ENCODE data around the gene DDHD1. TPM values are rescaled to one million over a fixed set of nuclear protein-coding genes. Genes with fewer than 3 reads are reported as not detected.
"Not testable (repeated sequence)": the region's sequence is repeated elsewhere in the genome, so short reads cannot be mapped to it uniquely, and the experiment has no call there.

Gene DDHD1
- polyA plus RNA-seq, 3 donors = 9.4 to 16.4 (median 11.6) TPM

DNA sequence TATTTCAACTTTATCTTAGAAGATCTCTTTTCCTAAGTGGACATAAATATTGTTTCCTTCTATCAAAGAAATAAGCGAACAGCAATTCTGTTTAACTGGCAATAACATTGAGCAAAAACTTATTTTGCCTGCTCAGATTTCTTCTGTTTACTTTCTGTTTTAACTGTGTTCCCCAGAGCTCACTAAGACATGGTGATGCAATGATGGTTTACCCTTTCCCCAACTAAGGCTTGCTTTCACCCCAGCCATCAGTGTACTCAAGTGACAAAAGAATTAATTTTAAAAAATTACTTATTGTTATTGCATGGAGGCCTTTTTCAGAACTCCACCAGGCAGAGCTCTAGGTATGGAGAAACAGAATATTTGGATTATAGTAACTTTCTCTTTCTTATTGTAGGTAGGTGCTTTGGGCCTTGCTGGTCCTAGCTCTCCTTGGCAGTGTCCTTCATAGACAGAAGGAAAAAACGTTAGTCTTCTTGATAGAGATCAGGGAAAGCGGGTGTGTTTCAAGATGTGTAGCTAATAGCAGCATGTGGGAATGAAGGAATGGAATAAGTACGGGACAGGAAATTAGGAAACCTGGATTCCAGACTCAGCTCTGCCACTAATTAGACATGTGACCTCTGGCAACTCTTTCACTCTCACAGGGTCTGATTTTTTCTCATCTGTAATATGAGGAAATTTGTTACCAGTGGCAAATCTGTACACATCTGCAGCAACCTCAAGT lies 14.6 kb upstream of the DDHD1 start:
- DNase-seq (ENCODE audit: extremely low read depth in 1 of 11, low read depth in 9 of 11, low spot score in 4 of 11) = no peak

DNA sequence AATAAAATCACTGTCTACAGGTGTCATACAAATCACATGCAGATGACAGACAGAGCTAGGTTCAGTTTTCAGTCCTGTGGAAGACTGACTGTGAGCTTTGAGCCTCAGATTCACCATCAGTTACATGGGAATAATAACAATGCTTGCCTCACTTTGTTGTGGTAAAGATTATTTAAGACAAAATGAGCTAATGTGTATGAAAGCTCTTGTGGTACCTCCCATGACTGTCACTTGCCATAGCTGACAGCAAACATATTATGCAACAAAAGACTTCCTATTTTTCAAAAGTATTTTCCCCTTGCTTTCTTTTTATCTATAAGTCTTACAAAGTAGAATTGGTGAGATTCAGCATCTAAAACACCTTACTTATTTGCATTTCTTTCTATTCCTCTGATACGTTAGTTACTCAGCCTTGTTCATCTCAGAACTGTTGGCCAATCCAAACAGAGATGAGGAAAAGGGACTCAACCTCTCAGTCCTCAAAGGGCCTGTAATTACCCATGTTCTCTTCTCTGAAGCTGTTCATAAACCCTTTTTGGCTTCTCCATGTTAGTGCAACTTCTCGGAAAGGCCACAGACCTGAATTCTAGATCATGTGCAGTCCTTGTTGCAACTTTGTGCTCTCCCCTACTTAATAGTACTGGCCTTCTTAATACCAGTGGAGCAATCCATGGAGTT lies 8.8 kb upstream of the DDHD1 start:
- no peak for DNase-seq (ENCODE audit: extremely low read depth in 1 of 11, low read depth in 9 of 11, low spot score in 4 of 11)

DNA sequence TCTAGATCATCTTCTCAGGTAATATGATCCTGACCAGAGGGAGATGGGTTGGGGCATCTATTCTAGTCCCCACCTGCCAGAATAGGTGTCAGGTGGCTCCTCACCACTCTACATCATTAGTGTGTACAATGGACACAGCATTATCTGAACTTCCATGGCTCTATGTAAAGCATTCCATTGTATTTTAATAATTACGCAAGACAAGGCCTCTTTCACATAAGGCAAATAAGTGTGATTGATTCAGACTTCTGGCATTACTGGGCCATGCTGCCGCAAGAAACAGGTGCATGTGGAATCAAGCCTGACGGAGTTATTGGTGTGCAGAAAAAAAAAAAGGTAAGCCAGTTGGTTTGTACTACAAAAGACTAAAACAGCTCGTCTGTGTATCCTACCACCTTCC lies 3.1 kb upstream of the DDHD1 start:
- DNase-seq (ENCODE audit: extremely low read depth in 1 of 11, low read depth in 9 of 11, low spot score in 4 of 11) = no peak

DNA sequence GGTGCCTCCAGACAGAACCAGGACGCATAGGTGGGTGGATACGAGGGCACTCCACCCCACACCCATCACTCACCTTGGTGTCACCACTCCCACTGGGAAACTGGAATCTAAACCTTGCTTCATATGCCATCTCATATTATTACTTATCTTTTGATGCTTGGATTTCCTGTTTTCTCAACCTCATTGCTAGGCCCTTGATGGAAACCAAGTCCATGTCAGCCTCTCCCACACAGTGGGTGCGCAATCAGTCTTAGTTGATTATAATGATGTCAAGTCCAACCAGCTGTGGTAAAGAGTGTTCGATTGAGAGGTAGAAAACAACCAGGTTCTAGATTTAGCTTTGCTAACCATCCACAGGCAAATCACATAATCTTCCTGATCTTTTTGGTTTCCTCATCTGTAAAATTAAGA lies 584 bp upstream of the DDHD1 start:
- DNase-seq (ENCODE audit: extremely low read depth in 1 of 11, low read depth in 9 of 11, low spot score in 4 of 11) = peak in 1 of 11 donors; percentile 6

DNA sequence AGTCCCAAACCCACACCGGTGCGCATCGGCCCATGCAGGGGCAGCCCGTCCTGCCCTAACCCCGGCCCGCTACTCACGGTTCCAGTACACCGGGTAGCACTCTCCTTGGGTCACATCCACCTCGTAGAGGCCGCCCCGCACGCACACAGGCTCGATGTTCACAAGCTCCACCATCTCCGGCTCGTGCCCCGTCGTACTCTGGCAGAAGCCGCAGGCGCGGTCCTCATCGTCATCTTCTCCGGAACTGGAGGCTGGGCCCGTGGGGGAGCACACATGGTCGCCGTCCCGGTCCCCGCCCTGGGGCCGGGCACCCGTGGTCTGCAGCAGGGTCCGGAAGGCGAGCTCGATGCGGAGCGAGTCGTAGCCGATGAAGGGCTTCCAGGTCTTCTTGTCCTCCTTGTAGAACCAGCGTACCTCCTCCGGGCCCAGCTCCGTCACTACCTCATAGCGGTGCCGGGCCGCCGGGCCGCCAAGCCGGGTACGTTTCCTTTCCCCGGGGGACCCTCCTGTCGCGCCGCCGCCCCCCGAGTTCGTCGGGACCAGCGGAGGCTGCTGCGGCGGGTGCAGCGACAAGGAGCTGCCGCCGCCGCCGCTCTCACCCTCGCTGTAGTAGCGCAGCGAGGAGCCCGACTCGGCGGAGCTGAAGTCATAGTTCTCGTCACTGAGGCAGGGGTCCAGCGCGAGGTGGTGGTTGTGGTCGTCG lies 788 bp downstream of the DDHD1 start:
- peak in 9 of 11 donors; percentile 13 to 45 (median 28) for DNase-seq (ENCODE audit: extremely low read depth in 1 of 11, low read depth in 9 of 11, low spot score in 4 of 11)

DNA sequence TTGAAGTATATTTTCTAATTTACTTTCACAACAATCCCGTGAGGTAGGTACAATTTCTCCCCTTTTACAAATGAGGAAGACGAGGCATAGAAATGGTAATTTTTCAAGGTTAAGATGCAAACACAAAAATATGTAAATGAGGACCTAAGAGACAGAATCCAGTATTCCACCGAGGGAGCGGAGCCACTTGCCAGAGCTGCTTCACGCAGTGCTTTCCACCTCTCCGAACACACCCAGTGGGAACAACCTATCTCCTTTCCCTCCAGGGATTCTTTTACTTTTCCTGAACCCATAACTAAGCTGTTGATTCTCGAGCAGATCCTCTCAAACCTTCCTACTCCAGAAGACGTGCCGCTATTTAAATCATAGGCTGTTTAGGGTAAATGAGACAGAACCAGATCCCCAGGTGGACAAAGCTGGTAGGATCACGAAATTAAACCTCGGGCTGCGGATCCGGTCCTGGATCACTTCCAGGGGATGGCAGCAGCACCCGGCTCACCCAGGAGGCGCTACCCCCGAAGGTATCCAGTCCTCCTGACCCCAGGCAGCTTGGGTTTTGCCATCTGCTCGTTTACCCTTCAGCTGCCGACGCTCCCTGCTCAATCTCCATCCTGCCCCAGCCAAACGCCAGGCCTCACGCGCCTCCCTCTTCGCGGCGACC lies 1.5 kb downstream of the DDHD1 start:
- DNase-seq (ENCODE audit: extremely low read depth in 1 of 11, low read depth in 9 of 11, low spot score in 4 of 11) = peak in 10 of 11 donors; percentile 19 to 45 (median 36)

DNA sequence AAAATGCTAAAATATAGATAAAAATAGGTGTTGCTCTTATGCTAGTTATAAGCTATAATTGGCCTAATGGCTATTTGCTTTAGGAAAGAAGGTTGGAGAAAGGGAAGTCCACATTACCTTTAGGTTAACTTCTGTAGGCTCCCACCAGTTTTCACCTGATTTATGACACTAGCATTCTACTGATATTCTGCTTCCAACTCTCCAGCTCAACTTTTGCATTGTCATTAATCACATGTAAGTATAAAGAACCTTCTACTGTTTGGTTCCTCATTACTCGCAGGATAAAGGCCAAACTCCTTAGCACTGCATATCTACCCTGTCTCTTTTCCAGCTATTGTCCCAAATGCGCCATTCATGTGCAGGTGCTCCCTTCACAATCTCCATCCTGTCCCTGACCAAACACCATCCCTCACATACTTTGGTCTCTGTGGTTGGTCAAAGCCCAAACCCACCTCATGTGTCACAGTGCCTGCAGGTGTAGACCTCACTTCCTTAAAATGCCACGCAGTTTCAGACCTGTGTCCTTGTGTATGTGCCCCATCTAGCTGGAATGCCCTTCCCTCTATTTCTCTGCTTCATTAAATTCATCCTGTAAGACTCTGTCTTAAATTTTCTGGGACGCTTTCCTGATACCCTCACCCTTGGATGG lies 3.3 kb downstream of the DDHD1 start:
- no peak for DNase-seq (ENCODE audit: extremely low read depth in 1 of 11, low read depth in 9 of 11, low spot score in 4 of 11)

DNA sequence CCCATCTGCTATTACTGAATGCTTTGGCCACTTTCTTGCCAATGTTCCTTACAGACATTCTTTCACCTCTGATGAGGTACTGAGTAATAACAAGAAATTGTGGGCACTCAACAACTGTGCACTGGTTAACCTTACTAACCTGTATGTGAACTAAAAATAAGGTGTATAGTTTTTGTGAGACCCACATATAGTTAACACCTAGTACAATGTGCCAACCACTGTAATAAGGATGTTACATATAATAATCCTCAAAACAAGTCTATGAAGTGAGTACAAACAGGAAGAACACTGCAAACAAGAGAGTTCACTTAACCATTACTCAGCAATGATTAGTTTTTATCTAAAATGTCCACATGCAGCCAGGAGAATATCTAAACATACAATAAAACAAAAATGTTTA lies 4.5 kb downstream of the DDHD1 start:
- DNase-seq (ENCODE audit: extremely low read depth in 1 of 11, low read depth in 9 of 11, low spot score in 4 of 11) = no peak

DNA sequence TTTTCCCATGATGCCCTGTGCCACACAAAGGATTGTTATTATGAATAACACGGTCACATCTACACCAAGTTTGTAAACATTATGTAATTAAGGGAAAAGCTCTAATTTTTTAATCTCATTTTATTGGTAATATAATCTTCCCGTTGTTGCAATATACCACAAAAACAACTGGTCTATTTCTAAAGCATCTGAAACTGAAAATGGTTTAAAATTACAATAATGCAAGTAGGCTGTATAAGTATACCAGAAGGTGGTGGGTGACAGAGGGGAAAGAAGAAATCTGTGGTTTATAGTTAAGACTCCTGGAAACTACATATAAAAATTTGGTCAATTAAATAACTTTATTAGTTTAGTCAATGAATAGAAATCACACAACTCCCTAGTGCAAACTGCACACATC lies 5.2 kb downstream of the DDHD1 start:
- DNase-seq (ENCODE audit: extremely low read depth in 1 of 11, low read depth in 9 of 11, low spot score in 4 of 11) = no peak

DNA sequence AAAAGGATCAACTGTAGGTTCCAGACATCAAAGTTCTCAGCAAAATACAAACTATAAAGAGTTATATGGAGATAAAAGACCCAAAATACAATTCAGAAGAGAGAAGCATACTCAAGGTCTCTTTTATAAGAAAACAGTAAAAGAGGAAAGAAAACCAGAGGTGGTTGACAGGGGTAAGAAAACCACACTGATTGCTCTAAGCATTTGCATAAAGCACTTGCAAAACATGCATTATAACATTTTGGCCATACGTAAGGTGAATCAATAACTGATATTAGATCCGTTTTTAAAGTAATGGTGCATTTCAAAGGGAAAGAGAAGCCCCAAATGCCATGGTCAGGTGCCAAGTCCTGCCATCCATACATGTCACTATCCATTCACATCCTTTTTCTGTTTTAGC lies 5.9 kb downstream of the DDHD1 start:
- no peak for DNase-seq (ENCODE audit: extremely low read depth in 1 of 11, low read depth in 9 of 11, low spot score in 4 of 11)

DNA sequence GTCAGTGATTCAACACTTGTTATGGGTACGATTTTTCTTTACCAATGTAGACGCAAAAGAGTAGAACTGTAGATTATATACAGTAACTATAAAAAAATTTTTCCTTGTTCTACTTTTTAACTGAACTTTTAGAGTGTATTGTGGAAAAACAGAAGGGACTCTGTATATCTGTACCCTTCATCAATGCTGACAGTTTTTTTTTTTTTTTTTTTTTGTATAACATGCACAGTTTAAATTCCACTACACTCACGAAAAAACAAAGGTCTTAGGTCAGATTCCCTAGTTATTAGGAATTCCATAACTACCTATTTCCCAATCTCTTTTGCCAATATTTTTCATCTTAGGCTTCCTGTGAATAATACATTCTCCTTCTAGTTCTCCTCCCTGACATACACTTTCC lies 6.4 kb downstream of the DDHD1 start:
- DNase-seq (ENCODE audit: extremely low read depth in 1 of 11, low read depth in 9 of 11, low spot score in 4 of 11) = no peak

DNA sequence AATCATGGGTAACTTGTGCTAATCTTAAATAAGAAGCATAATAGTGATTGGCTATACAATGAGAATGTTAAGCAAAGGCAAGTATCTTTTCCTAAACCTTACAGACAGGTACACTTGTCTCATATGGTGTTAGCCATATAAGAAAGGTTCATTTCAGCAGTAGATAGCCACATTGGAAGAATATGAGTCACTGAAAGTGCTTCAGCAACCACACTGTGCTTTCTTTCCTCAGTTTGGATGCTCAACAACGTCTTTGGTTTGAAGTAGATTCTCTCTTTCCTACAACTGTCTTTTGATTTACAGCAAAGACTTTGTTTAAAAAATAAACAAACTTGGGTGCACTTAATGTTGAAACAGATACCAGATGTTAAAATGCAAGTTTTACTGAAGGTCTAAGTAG lies 8.9 kb downstream of the DDHD1 start:
- no peak for DNase-seq (ENCODE audit: extremely low read depth in 1 of 11, low read depth in 9 of 11, low spot score in 4 of 11)

DNA sequence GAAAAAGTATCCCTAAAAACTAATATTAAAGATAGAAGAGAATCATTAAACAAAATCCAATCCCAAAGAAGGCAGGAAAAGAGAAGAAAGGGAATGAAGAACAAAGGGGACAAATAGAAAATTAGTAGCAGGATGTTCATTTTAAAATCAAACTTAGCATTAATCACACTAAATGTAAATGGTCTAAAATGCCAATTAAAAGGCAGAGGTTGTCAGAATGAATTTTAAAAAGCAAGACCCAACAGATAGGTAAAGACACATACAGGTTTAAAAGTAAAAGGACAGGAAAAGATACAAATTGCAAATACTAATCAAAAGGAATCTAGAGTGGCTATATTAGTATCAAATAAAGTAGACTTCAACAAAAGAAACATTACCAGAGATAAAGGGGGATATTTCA lies 12.5 kb downstream of the DDHD1 start:
- DNase-seq (ENCODE audit: extremely low read depth in 1 of 11, low read depth in 9 of 11, low spot score in 4 of 11) = no peak

DNA sequence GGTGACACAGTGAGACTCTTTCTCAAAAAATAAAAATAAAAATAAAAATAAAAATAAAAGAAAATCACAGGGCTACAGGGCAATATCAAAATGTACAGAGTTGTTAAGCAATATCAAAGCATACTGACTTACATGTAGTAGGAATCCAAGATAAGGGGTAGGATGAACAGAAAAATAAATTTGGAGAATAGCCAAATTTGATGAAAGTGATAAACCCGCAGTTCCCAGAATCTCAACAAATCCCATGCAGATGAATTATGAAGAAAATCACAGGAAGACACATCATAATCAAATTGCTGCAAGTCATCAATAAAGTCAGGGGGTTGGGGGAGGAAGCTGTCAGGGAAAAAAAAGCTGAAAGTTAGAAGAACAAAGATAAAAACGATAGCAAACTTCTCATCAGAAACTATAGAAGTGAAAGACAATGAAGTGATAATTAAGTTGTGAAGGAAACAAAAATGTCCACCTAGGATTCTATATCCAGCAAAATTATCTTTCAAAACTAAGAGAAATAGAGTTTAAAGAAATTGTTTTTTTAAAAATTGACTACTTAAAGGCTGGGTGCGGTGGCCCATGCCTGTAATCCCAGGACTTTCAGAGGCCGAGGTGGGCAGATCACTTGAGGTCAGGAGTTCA lies 15.4 kb downstream of the DDHD1 start:
- DNase-seq (ENCODE audit: extremely low read depth in 1 of 11, low read depth in 9 of 11, low spot score in 4 of 11) = no peak

DNA sequence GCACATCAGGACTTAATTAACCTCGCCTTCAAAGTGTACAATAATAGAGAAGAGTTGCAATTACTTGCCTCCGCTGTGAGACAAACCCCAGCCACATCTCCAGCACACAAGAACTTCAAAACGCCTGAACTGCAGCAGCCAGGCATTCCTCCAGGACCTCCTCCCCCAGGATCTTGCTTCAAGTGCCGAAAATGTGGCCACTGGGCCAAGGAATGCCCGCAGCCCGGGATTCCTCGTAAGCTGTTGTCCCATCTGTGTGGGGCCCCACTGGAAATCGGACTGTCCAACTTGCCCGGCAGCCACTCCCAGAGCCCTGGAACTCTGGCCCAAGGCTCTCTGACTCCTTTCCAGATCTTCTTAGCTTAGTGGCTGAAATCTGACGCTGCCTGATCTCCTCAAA lies 22.6 kb downstream of the DDHD1 start:
- not testable (repeated sequence) for DNase-seq (ENCODE audit: extremely low read depth in 1 of 11, low read depth in 9 of 11, low spot score in 4 of 11)

DNA sequence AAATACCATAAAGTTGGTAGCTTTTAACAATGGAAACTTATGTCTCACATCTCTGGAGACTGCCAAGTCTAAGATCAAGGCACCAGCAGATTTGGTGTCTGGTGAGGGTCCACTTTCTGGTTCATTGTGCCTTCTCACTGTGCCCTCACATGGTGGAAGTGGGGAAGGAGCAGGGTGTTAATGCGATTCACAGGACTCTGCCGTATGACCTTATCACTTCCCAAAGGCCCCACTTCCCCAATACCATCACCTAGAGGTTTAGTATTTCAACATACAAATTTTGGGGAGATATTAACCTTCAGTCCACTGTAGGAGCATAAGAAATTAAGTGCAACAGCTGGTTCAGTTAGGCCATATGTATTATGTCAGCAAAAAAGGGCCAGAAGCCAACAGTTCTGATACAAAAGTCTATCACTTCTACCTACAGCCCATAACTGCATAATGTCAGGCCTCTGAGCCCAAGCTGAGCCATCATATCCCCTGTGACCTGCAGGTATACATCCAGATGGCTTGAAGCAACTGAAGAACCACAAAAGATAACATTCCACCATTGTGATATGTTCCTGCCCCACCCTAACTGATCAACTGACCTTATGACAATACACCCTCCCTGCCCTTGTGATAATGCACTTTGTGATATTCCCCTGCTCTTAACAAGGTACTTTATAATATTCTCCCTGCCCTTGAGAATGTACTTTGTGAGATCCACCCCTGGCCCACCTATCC lies 24.7 kb downstream of the DDHD1 start:
- DNase-seq (ENCODE audit: extremely low read depth in 1 of 11, low read depth in 9 of 11, low spot score in 4 of 11) = no peak

DNA sequence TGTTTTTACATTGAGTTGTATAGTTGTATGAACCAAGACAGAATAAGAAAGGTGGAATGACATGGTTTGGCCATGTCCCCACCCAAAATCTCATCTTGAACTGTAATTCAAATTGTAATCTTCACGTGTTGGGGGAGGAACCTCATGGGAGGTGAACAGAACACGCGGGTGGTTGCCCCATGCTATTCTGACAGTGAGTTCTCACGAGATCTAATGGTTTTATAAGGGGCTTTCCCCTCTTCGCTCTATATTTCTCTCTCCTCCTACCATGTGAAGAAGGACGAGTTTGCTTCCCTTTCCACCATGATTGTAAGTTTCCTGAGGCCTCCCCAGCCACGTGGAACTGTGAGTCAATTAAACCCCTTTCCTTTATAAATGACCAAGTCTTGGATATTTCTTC lies 25.3 kb downstream of the DDHD1 start:
- DNase-seq (ENCODE audit: extremely low read depth in 1 of 11, low read depth in 9 of 11, low spot score in 4 of 11) = no peak

DNA sequence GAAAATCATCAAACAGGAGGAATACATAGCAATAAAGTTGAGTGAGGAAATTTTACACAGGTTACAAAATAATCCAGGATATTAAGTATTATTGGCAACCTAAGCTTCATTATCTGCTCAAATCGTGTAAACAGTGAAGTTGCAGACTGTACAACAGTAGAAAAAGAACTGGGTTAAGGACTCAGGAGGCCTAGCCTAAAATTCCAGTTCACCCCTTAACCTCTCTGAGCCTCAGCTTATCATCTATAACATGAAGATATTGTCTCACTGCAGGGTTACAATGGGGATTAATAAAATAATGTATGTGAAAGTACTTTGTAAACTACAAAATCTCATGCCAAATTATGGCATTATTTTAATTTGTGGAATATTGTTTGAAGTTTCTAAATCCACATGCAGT lies 26.0 kb downstream of the DDHD1 start:
- no peak for DNase-seq (ENCODE audit: extremely low read depth in 1 of 11, low read depth in 9 of 11, low spot score in 4 of 11)
